Measurements from ENCODE around the gene TMEM52.

The TMEM52 gene

GRCh38 chr1:1910651-1911331, 8.3 kb downstream of the TMEM52 start:
- Histone ChIP-seq H3K4me1 (ENCODE audit: control insufficient read depth, insufficient read depth, low read length) (peaks cover 4% of the 10 kb centered on the region; the same call in 1 of the 2 replicates), H3K4me3 (ENCODE audit: low read depth, low read length) (no peak overlapping the region), H3K36me3 (ENCODE audit: control insufficient read depth, insufficient read depth, low read length) (no peaks in the 10 kb centered on the region), H3K9ac (ENCODE audit: low read depth, low read length) (no peak overlapping the region), H3K27me3 (ENCODE audit: control insufficient read depth, insufficient read depth, low read length) (no peaks in the 10 kb centered on the region), H3K27ac (ENCODE audit: low read depth, low read length) (no peak overlapping the region), H3K9me3 (ENCODE audit: control insufficient read depth, insufficient read depth, low read length) (no peaks in the 10 kb centered on the region)

- Histone ChIP-seq H3K9me3 (ENCODE audit: control insufficient read depth, insufficient read depth, low read length) (no peaks in the 10 kb centered on the region), H3K4me1 (ENCODE audit: control insufficient read depth, insufficient read depth, low read length) (peaks cover 4% of the 10 kb centered on the region; the same call in 1 of the 2 replicates), H3K27ac (ENCODE audit: low read depth, low read length) (no peak overlapping the region), H3K9ac (ENCODE audit: low read depth, low read length) (peak overlapping the region; percentile 67; the same call in 1 of the 2 replicates), H3K36me3 (ENCODE audit: control insufficient read depth, insufficient read depth, low read length) (no peaks in the 10 kb centered on the region), H3K27me3 (ENCODE audit: control insufficient read depth, insufficient read depth, low read length) (no peaks in the 10 kb centered on the region), H3K4me3 (ENCODE audit: low read depth, low read length) (peak overlapping the region; percentile 71)
Observed at GRCh38 chr1:1910033-1910465, 9.0 kb downstream of the TMEM52 start.

DNA sequence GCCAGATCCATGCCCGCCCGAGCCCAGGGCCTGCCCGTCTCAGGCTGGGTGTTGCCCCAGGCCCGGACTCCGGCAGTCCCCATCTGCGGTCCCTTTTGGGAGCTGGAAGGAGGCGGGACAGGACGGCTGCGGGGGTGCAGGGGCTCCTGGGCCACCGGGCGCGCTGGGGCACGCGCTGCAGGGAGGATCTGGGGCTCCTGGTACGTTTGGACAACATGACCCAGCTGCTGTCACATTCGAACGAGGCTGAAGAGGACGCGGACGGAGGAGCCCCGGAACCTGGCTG, 10.6 kb downstream of the TMEM52 start:
- Histone ChIP-seq H3K9me3 (ENCODE audit: control insufficient read depth, insufficient read depth, low read length) (no peaks in the 10 kb centered on the region), H3K27ac (ENCODE audit: low read depth, low read length) (no peak overlapping the region), H3K9ac (ENCODE audit: low read depth, low read length) (peak overlapping the region; percentile 68), H3K36me3 (ENCODE audit: control insufficient read depth, insufficient read depth, low read length) (no peaks in the 10 kb centered on the region), H3K27me3 (ENCODE audit: control insufficient read depth, insufficient read depth, low read length) (no peaks in the 10 kb centered on the region), H3K4me3 (ENCODE audit: low read depth, low read length) (peak overlapping the region; percentile 79), H3K4me1 (ENCODE audit: control insufficient read depth, insufficient read depth, low read length) (peaks cover 4% of the 10 kb centered on the region; the same call in 1 of the 2 replicates)

DNA sequence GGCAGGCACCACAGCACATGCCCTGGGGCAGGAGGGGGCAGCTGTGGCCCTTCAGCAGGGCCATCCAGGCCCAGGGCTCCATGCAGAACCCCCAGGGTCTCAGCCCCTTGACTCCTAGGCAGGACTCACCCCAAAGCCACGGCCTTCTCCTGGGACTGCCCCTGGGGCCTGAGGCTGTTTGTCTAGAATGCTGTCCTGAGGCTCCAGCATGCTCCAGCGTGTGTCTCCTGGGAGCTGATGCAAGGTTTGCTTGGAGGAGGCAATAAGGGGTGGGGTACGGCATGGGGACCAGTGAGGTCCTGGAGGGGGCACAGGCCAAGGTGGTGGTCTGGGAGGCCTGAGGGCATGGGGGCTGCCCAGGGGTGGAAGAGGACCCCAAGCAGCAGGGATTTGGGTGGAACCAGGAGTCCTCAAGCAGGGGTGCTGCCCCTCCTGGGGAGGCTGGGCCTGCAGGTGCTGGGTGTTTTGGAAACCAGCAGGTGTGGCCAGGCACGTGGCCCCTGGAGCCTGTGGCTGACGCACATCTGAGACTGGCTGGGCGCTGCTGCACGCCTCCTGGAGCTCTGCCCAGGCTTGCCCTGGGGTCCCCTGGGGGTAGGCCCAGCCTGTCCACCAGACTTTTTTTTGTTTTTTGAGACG, 11.9 kb downstream of the TMEM52 start:
- H3K9me3 ChIP-seq (ENCODE audit: control insufficient read depth, insufficient read depth, low read length) = no peaks in the 10 kb centered on the region
- no peak overlapping the region for H3K27ac ChIP-seq (ENCODE audit: low read depth, low read length)
- H3K4me3 ChIP-seq (ENCODE audit: low read depth, low read length) = no peak overlapping the region
- peaks cover 4% of the 10 kb centered on the region; the same call in 1 of the 2 replicates for H3K4me1 ChIP-seq (ENCODE audit: control insufficient read depth, insufficient read depth, low read length)
- H3K36me3 ChIP-seq (ENCODE audit: control insufficient read depth, insufficient read depth, low read length) = no peaks in the 10 kb centered on the region
- no peak overlapping the region for H3K9ac ChIP-seq (ENCODE audit: low read depth, low read length)
- H3K27me3 ChIP-seq (ENCODE audit: control insufficient read depth, insufficient read depth, low read length) = no peaks in the 10 kb centered on the region

GRCh38 chr1:1906185-1907097, 12.6 kb downstream of the TMEM52 start:
- Histone ChIP-seq H3K9ac (ENCODE audit: low read depth, low read length) (no peak overlapping the region), H3K4me3 (ENCODE audit: low read depth, low read length) (no peak overlapping the region), H3K27ac (ENCODE audit: low read depth, low read length) (no peak overlapping the region), H3K27me3 (ENCODE audit: control insufficient read depth, insufficient read depth, low read length) (no peaks in the 10 kb centered on the region), H3K9me3 (ENCODE audit: control insufficient read depth, insufficient read depth, low read length) (no peaks in the 10 kb centered on the region), H3K4me1 (ENCODE audit: control insufficient read depth, insufficient read depth, low read length) (peaks cover 4% of the 10 kb centered on the region; the same call in 1 of the 2 replicates), H3K36me3 (ENCODE audit: control insufficient read depth, insufficient read depth, low read length) (no peaks in the 10 kb centered on the region)

GRCh38 chr1:1903224-1903623, 15.9 kb downstream of the TMEM52 start:
- no peaks in the 10 kb centered on the region for H3K27me3 ChIP-seq (ENCODE audit: control insufficient read depth, insufficient read depth, low read length)
- H3K4me1 ChIP-seq (ENCODE audit: control insufficient read depth, insufficient read depth, low read length) = no peaks in the 10 kb centered on the region; the same call in 1 of the 2 replicates
- H3K27ac ChIP-seq (ENCODE audit: low read depth, low read length) = no peak overlapping the region
- H3K4me3 ChIP-seq (ENCODE audit: low read depth, low read length) = no peak overlapping the region
- no peaks in the 10 kb centered on the region for H3K9me3 ChIP-seq (ENCODE audit: control insufficient read depth, insufficient read depth, low read length)
- H3K9ac ChIP-seq (ENCODE audit: low read depth, low read length) = no peak overlapping the region
- H3K36me3 ChIP-seq (ENCODE audit: control insufficient read depth, insufficient read depth, low read length) = no peaks in the 10 kb centered on the region

GRCh38 chr1:1901641-1902294, 17.3 kb downstream of the TMEM52 start:
- H3K4me3 ChIP-seq (ENCODE audit: low read depth, low read length) = no peak overlapping the region
- no peaks in the 10 kb centered on the region for H3K4me1 ChIP-seq (ENCODE audit: control insufficient read depth, insufficient read depth, low read length)
- no peaks in the 10 kb centered on the region for H3K9me3 ChIP-seq (ENCODE audit: control insufficient read depth, insufficient read depth, low read length)
- no peaks in the 10 kb centered on the region for H3K36me3 ChIP-seq (ENCODE audit: control insufficient read depth, insufficient read depth, low read length)
- H3K27me3 ChIP-seq (ENCODE audit: control insufficient read depth, insufficient read depth, low read length) = no peaks in the 10 kb centered on the region
- no peak overlapping the region for H3K27ac ChIP-seq (ENCODE audit: low read depth, low read length)
- no peak overlapping the region for H3K9ac ChIP-seq (ENCODE audit: low read depth, low read length)

- no peak overlapping the region for H3K4me3 ChIP-seq (ENCODE audit: low read depth, low read length)
- no peaks in the 10 kb centered on the region for H3K9me3 ChIP-seq (ENCODE audit: control insufficient read depth, insufficient read depth, low read length)
- no peak overlapping the region for H3K27ac ChIP-seq (ENCODE audit: low read depth, low read length)
- H3K4me1 ChIP-seq (ENCODE audit: control insufficient read depth, insufficient read depth, low read length) = no peaks in the 10 kb centered on the region
- H3K27me3 ChIP-seq (ENCODE audit: control insufficient read depth, insufficient read depth, low read length) = no peaks in the 10 kb centered on the region
- no peak overlapping the region for H3K9ac ChIP-seq (ENCODE audit: low read depth, low read length)
- H3K36me3 ChIP-seq (ENCODE audit: control insufficient read depth, insufficient read depth, low read length) = no peaks in the 10 kb centered on the region
Observed at GRCh38 chr1:1900883-1901640, 18.0 kb downstream of the TMEM52 start.

DNA sequence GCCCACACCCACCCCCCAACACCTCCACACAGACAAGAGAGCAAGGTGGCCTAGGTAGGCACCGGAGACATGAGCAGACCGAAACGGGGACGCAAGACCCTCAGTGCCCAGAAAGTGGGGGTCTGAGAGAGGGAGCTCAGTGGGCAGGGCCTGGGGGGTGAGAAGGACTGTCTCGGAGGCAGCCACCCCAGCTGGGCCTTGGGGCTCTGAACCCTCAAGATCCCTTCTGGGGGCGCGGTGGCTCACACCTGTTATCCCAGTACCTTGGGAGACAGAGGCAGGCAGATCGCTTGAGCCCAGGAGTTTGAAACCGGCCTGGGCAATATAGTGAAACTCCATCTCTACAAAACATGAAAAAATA, 19.1 kb downstream of the TMEM52 start:
- Histone ChIP-seq H3K9ac (ENCODE audit: low read depth, low read length) (no peak overlapping the region), H3K27ac (ENCODE audit: low read depth, low read length) (no peak overlapping the region), H3K36me3 (ENCODE audit: control insufficient read depth, insufficient read depth, low read length) (no peaks in the 10 kb centered on the region), H3K9me3 (ENCODE audit: control insufficient read depth, insufficient read depth, low read length) (no peaks in the 10 kb centered on the region), H3K4me1 (ENCODE audit: control insufficient read depth, insufficient read depth, low read length) (peaks cover 4% of the 10 kb centered on the region; the same call in 1 of the 2 replicates), H3K4me3 (ENCODE audit: low read depth, low read length) (no peak overlapping the region), H3K27me3 (ENCODE audit: control insufficient read depth, insufficient read depth, low read length) (no peaks in the 10 kb centered on the region)

- H3K36me3 ChIP-seq (ENCODE audit: control insufficient read depth, insufficient read depth, low read length) = no peaks in the 10 kb centered on the region
- no peak overlapping the region for H3K27ac ChIP-seq (ENCODE audit: low read depth, low read length)
- peaks cover 9% of the 10 kb centered on the region; the same call in 1 of the 2 replicates for H3K4me1 ChIP-seq (ENCODE audit: control insufficient read depth, insufficient read depth, low read length)
- no peaks in the 10 kb centered on the region for H3K27me3 ChIP-seq (ENCODE audit: control insufficient read depth, insufficient read depth, low read length)
- no peaks in the 10 kb centered on the region for H3K9me3 ChIP-seq (ENCODE audit: control insufficient read depth, insufficient read depth, low read length)
- H3K9ac ChIP-seq (ENCODE audit: low read depth, low read length) = no peak overlapping the region
- H3K4me3 ChIP-seq (ENCODE audit: low read depth, low read length) = no peak overlapping the region
Observed at GRCh38 chr1:1899266-1899966, 19.7 kb downstream of the TMEM52 start.
